Neural crest cell (in vitro differentiated cells): ENCODE measurements around the gene FNDC3B. TPM values are rescaled to one million over a fixed set of nuclear protein-coding genes. Genes with fewer than 3 reads are reported as not detected.

ENCODE experiments used
- DNase-seq: peaks from one replicate; pipeline ENCODE4 v3.0.0; 2021; ENCODE audit warnings: low read depth, mixed read lengths, low spot score
- H3K27ac Mint-ChIP-seq: one replicate; pipeline ENCODE4 v1.8.0; 2021; ENCODE audit warnings: mild to moderate bottlenecking, mixed read lengths; ENCODE audit not compliant: unreplicated experiment
- H3K27me3 Mint-ChIP-seq: 2 replicates; pipeline ENCODE4 v1.8.0; 2021; ENCODE audit warnings: low read depth, mild to moderate bottlenecking, mixed read lengths
- H3K36me3 Mint-ChIP-seq: 2 replicates; pipeline ENCODE4 v1.8.0; 2021; ENCODE audit warnings: low read depth, mild to moderate bottlenecking, mixed read lengths
- H3K4me1 Mint-ChIP-seq: 2 replicates; pipeline ENCODE4 v1.8.0; 2021; ENCODE audit warnings: mixed read lengths
- H3K4me3 Mint-ChIP-seq: one replicate; pipeline ENCODE4 v1.8.0; 2021; ENCODE audit warnings: mild to moderate bottlenecking, mixed read lengths
- H3K9me3 Mint-ChIP-seq: 2 replicates; pipeline ENCODE4 v1.8.0; 2021; ENCODE audit warnings: mixed read lengths
- total RNA-seq: library from RNA; stranded (reverse); gene quantifications from 2 replicates; pipeline ENCODE4 v1.2.1, GENCODE V29; 2021
- TF ChIP-seq, protein P1 (sequence below): fragments of 200-600 bp; sonication (generic); conservative IDR thresholded peaks from 2 replicates; pipeline ENCODE4 v1.5.0; 2021; ENCODE audit warnings: antibody characterized with exemption, mild to moderate bottlenecking

FNDC3B gene
- total RNA-seq, 1 donor from 2014 or later: 41.5 TPM

DNA sequence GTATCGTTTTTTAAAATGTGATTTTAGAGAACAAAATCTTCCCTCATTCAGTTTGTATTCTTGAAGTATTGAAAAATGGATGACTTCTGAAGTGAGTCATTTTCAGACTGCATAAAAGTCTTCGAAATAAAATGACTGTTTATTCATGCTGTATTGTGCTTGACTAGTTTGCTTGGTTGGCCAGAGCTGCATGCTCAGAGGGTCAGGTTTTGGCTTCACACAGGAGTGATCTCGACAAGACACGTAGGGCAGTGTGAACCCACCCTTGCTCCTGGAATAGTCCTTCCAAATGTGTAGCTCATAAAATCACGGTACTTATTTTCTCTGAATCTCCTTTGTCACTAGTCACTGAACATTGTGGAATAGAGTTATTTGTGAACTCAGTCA lies 73.3 kb downstream of the FNDC3B start:
- Mint-ChIP-seq H3K27ac (no peak overlapping the region), H3K4me3 (no peak overlapping the region), H3K27me3 (no peaks in the 10 kb centered on the region), H3K9me3 (no peaks in the 10 kb centered on the region), H3K4me1 (peaks cover 33% of the 10 kb centered on the region), H3K36me3 (peaks cover 25% of the 10 kb centered on the region)
- TF ChIP-seq, protein P1, sequence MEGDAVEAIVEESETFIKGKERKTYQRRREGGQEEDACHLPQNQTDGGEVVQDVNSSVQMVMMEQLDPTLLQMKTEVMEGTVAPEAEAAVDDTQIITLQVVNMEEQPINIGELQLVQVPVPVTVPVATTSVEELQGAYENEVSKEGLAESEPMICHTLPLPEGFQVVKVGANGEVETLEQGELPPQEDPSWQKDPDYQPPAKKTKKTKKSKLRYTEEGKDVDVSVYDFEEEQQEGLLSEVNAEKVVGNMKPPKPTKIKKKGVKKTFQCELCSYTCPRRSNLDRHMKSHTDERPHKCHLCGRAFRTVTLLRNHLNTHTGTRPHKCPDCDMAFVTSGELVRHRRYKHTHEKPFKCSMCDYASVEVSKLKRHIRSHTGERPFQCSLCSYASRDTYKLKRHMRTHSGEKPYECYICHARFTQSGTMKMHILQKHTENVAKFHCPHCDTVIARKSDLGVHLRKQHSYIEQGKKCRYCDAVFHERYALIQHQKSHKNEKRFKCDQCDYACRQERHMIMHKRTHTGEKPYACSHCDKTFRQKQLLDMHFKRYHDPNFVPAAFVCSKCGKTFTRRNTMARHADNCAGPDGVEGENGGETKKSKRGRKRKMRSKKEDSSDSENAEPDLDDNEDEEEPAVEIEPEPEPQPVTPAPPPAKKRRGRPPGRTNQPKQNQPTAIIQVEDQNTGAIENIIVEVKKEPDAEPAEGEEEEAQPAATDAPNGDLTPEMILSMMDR: no peak
- DNase-seq: no peak

DNA sequence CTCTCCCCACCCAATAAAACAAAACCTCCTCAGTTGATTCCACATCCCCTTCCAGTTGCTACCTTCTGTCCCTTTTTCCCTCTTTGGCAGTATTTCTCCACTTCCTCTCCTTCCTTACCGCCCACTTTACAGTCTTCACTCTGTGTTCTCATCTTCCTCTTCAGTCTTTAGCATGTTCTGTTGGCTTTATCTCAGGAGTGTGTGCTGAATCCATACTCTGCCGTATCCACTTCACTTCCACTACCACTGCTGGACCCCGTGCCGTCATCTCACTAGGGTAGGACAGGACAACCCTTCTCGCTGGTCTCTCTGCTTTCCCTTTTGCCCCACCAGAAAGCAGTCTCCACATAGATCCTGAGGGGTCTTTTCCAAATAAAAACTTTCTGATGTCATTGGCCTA lies 74.3 kb downstream of the FNDC3B start:
- TF ChIP-seq, protein P1: no peak
- no peak overlapping the region for H3K27ac Mint-ChIP-seq
- no peak overlapping the region for H3K4me3 Mint-ChIP-seq
- no peaks in the 10 kb centered on the region for H3K27me3 Mint-ChIP-seq
- DNase-seq: no peak
- H3K36me3 Mint-ChIP-seq: peaks cover 26% of the 10 kb centered on the region
- no peaks in the 10 kb centered on the region for H3K9me3 Mint-ChIP-seq
- H3K4me1 Mint-ChIP-seq: peaks cover 27% of the 10 kb centered on the region

- Mint-ChIP-seq H3K4me1 (peaks cover 33% of the 10 kb centered on the region), H3K9me3 (no peaks in the 10 kb centered on the region), H3K27ac (no peak overlapping the region), H3K27me3 (no peaks in the 10 kb centered on the region), H3K36me3 (peaks cover 24% of the 10 kb centered on the region), H3K4me3 (no peak overlapping the region)
- TF ChIP-seq, protein P1: no peak
- DNase-seq: no peak
Observed at GRCh38 chr3:172115059-172115458, 75.7 kb downstream of the FNDC3B start.

DNA sequence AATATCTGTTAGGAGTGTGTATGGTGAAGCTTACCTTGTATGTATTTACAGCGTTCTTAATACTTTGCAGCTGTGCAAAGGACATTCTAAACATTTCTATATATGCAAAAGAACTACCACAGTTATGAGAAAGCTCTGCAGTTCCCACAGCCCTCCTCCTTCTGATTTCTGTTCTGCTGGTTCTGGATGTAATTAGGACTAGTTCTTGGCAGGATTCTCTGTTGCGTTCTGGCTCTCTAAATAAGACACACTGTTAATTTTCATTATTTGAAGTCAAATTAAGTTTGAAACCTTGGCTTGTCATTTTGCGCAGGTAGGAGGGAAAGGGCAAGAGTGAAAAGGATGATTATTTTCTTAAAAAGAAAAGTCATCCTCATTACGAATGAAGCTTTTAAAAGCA lies 76.4 kb downstream of the FNDC3B start:
- TF ChIP-seq, protein P1: no peak
- Mint-ChIP-seq H3K36me3 (peaks cover 24% of the 10 kb centered on the region), H3K4me1 (peaks cover 33% of the 10 kb centered on the region), H3K27ac (no peak overlapping the region), H3K27me3 (no peaks in the 10 kb centered on the region), H3K9me3 (no peaks in the 10 kb centered on the region), H3K4me3 (no peak overlapping the region)
- no peak for DNase-seq

- Mint-ChIP-seq H3K4me1 (peaks cover 16% of the 10 kb centered on the region), H3K36me3 (peaks cover 17% of the 10 kb centered on the region), H3K9me3 (no peaks in the 10 kb centered on the region)
Observed at GRCh38 chr3:172118019-172118418, 78.6 kb downstream of the FNDC3B start.

More at GRCh38 chr3:172118019-172118418, 78.6 kb downstream of the FNDC3B start:
- DNase-seq: no peak
- H3K27me3 Mint-ChIP-seq: no peaks in the 10 kb centered on the region
- no peak overlapping the region for H3K27ac Mint-ChIP-seq
- no peak overlapping the region for H3K4me3 Mint-ChIP-seq
- TF ChIP-seq, protein P1: no peak
